K562 (cell line): ENCODE data around the gene ITGAL. TPM values are rescaled to one million over a fixed set of nuclear protein-coding genes. Genes with fewer than 3 reads are reported as not detected.

Source experiments
- ETV1 ChIP-seq: fragments of 450-650 bp; conservative IDR thresholded peaks from 2 replicates; pipeline ENCODE4 v1.6.1; 2016; ENCODE audit warnings: missing genetic modification characterization, control low read depth, low read depth, missing compliant biosample characterization
- HBP1 ChIP-seq: fragments of 450-650 bp; formaldehyde crosslinking; IDR thresholded peaks from 2 replicates; pipeline ENCODE4 v1.4.0; 2022; ENCODE audit warnings: missing genetic modification characterization
- IRF2 ChIP-seq: sonication (generic); formaldehyde crosslinking; IDR thresholded peaks from 2 replicates; pipeline ENCODE4 v1.8.1; 2022; ENCODE audit warnings: mild to moderate bottlenecking, missing genetic modification reagents
- NFRKB ChIP-seq: fragments of 450-650 bp; IDR thresholded peaks from 2 replicates; pipeline ENCODE4 v1.6.1; 2016; ENCODE audit warnings: low read depth
- NRF1 ChIP-seq, 2 experiments: fragments of 450-650 bp; IDR thresholded peaks in 1 of 2; conservative IDR thresholded peaks in 1 of 2; 2 replicates each; pipeline ENCODE4 v1.6.1; 2014; ENCODE audit warnings: mild to moderate bottlenecking in 2 of 2
- POLR3G ChIP-seq: IDR thresholded peaks from 2 replicates; pipeline ENCODE4 v1.6.1; 2011; ENCODE audit not compliant: insufficient read length, insufficient replicate concordance; ENCODE audit errors: extremely low read depth
- RBM39 ChIP-seq: fragments of 200-400 bp; formaldehyde crosslinking; optimal IDR thresholded peaks from 2 replicates; pipeline ENCODE3; 2018; ENCODE audit warnings: low read depth, low read length
- TAF15 ChIP-seq: fragments of 200-400 bp; formaldehyde crosslinking; IDR thresholded peaks from 2 replicates; pipeline ENCODE4 v1.6.1; 2017; ENCODE audit warnings: mild to moderate bottlenecking, low read depth, low read length, moderate library complexity
- USF2 ChIP-seq: sonication (generic); formaldehyde crosslinking; IDR thresholded peaks from 2 replicates; pipeline ENCODE4 v1.5.0; 2020; ENCODE audit warnings: missing genetic modification reagents
- VEZF1 ChIP-seq: fragments of 200-800 bp; sonication (Bioruptor generic); IDR thresholded peaks from 2 replicates; pipeline ENCODE4 v1.6.1; 2017; ENCODE audit warnings: missing genetic modification characterization, missing compliant biosample characterization
- ZBTB33 ChIP-seq: sonication (generic); formaldehyde crosslinking; IDR thresholded peaks from 2 replicates; pipeline ENCODE4 v1.8.1; 2023; ENCODE audit warnings: mild to moderate bottlenecking, missing genetic modification reagents
- ZNF133 ChIP-seq: fragments of 250-450 bp; sonication (Bioruptor Pico); IDR thresholded peaks from 2 replicates; pipeline ENCODE4 v1.4.0; 2020; ENCODE audit warnings: mild to moderate bottlenecking
- ZNF77 ChIP-seq: fragments of 250-450 bp; sonication (Bioruptor Pico); IDR thresholded peaks from 2 replicates; pipeline ENCODE4 v1.5.0; 2020
- polyA plus RNA-seq, 8 experiments: library from polyadenylated mRNA; depleted of rRNA in 4 of 8; stranded (reverse) in 5 of 8; unstranded in 3 of 8; fragments of >200 nt; fragmentation: Nextera tagmentation in 2 of 8; fragmentation: Illumina TruSeq in 1 of 8; extraction: Ambion mirVana in 2 of 8; extraction: Trizol in 1 of 8; gene quantifications; 2 replicates each; pipeline versions ENCODE4 v1.2.1 to v1.2.3, GENCODE V29; 2011 to 2014; ENCODE audit warnings: inconsistent platforms in 1 of 8, missing spikeins in 1 of 8
- total RNA-seq, 7 experiments: library from RNA; depleted of rRNA in 6 of 7; stranded (reverse); fragments of >200 nt in 6 of 7; fragmentation: Illumina TruSeq in 2 of 7; extraction: Trizol in 2 of 7; gene quantifications; 2 replicates each; pipeline versions ENCODE4 v1.2.1 to v1.2.3, GENCODE V29; 2011 to 2021; ENCODE audit warnings: low replicate concordance in 1 of 7
- TF ChIP-seq, protein P1 (sequence below): sonication (generic); formaldehyde crosslinking; IDR thresholded peaks from 2 replicates; pipeline ENCODE4 v1.8.1; 2023; ENCODE audit warnings: mild to moderate bottlenecking, missing genetic modification reagents
- TF ChIP-seq, protein P2 (sequence below): sonication (generic); formaldehyde crosslinking; IDR thresholded peaks from 2 replicates; pipeline ENCODE4 v1.8.0; 2022; ENCODE audit warnings: missing genetic modification reagents, mild to moderate bottlenecking, borderline replicate concordance

The ITGAL gene
- total and polyA plus RNA-seq, 9 of the 15 experiments (the other 6 are each of a cell fraction or from before 2014, with no cell fraction given), result 0.01 to 0.53 TPM; not detected in 7

- TF ChIP-seq VEZF1 (no peak; the same call in 1 of the 2 replicates), ZNF77 (CRISPR knock-in tag) (no peak), NFRKB (peak; percentile 50; the same call in 1 of the 2 replicates), ZBTB33 (CRISPR knock-in tag) (peak; percentile 87), RBM39 (no peak), IRF2 (CRISPR knock-in tag) (no peak), TAF15 (no peak), HBP1 (CRISPR knock-in tag) (no peak), NRF1 (conservative IDR thresholded peaks at IDR 0.05 in 1 of 2, IDR thresholded peaks at IDR 0.05 in 1 of 2) (peak in 1 of 2 experiments; percentile 1), ZNF133 (CRISPR knock-in tag) (no peak), ETV1 (tag) (no peak), POLR3G (no peak), USF2 (peak; percentile 50)
- TF ChIP-seq, protein P1, sequence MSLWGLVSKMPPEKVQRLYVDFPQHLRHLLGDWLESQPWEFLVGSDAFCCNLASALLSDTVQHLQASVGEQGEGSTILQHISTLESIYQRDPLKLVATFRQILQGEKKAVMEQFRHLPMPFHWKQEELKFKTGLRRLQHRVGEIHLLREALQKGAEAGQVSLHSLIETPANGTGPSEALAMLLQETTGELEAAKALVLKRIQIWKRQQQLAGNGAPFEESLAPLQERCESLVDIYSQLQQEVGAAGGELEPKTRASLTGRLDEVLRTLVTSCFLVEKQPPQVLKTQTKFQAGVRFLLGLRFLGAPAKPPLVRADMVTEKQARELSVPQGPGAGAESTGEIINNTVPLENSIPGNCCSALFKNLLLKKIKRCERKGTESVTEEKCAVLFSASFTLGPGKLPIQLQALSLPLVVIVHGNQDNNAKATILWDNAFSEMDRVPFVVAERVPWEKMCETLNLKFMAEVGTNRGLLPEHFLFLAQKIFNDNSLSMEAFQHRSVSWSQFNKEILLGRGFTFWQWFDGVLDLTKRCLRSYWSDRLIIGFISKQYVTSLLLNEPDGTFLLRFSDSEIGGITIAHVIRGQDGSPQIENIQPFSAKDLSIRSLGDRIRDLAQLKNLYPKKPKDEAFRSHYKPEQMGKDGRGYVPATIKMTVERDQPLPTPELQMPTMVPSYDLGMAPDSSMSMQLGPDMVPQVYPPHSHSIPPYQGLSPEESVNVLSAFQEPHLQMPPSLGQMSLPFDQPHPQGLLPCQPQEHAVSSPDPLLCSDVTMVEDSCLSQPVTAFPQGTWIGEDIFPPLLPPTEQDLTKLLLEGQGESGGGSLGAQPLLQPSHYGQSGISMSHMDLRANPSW (CRISPR knock-in tag), result no peak
- TF ChIP-seq, protein P2, sequence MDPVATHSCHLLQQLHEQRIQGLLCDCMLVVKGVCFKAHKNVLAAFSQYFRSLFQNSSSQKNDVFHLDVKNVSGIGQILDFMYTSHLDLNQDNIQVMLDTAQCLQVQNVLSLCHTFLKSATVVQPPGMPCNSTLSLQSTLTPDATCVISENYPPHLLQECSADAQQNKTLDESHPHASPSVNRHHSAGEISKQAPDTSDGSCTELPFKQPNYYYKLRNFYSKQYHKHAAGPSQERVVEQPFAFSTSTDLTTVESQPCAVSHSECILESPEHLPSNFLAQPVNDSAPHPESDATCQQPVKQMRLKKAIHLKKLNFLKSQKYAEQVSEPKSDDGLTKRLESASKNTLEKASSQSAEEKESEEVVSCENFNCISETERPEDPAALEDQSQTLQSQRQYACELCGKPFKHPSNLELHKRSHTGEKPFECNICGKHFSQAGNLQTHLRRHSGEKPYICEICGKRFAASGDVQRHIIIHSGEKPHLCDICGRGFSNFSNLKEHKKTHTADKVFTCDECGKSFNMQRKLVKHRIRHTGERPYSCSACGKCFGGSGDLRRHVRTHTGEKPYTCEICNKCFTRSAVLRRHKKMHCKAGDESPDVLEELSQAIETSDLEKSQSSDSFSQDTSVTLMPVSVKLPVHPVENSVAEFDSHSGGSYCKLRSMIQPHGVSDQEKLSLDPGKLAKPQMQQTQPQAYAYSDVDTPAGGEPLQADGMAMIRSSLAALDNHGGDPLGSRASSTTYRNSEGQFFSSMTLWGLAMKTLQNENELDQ (CRISPR knock-in tag), result no peak
Measured at GRCh38 chr16:30430428-30430970, 42.0 kb upstream of the ITGAL start (continued).
